Mucosa of stomach (tissue), 1 donor: ENCODE results near the gene GRID1.

Experiments used
- H3K27me3 ChIP-seq: one replicate; pipeline ENCODE4 v1.7.0; 2013; ENCODE audit warnings: mild to moderate bottlenecking, low read length; ENCODE audit not compliant: control insufficient read depth, insufficient read depth
- H3K36me3 ChIP-seq: one replicate; pipeline ENCODE4 v1.7.0; 2013; ENCODE audit warnings: low read length; ENCODE audit not compliant: control insufficient read depth, insufficient read depth
- H3K4me1 ChIP-seq: one replicate; pipeline ENCODE4 v1.7.0; 2013; ENCODE audit warnings: mild to moderate bottlenecking, low read length; ENCODE audit not compliant: control insufficient read depth, insufficient read depth
- H3K4me3 ChIP-seq: one replicate; pipeline ENCODE4 v1.7.0; 2013; ENCODE audit warnings: low read length
- H3K9ac ChIP-seq: one replicate; pipeline ENCODE4 v1.7.0; 2013; ENCODE audit warnings: mild to moderate bottlenecking, low read length, moderate library complexity
- H3K9me3 ChIP-seq: one replicate; pipeline ENCODE4 v1.7.0; 2013; ENCODE audit warnings: mild to moderate bottlenecking, low read length, moderate library complexity; ENCODE audit not compliant: control insufficient read depth
- donor health status: Pancreatic carcinoma.

GRID1 gene

GRCh38 chr10:86047588-86047987 lies 319.0 kb downstream of the GRID1 start:
- no peaks in the 10 kb centered on the region for H3K4me1 ChIP-seq
- H3K9ac ChIP-seq: no peak overlapping the region
- H3K4me3 ChIP-seq: no peak overlapping the region
- H3K27me3 ChIP-seq: no peaks in the 10 kb centered on the region
- H3K36me3 ChIP-seq: no peaks in the 10 kb centered on the region
- no peaks in the 10 kb centered on the region for H3K9me3 ChIP-seq

- H3K36me3 ChIP-seq: no peaks in the 10 kb centered on the region
- H3K9ac ChIP-seq: no peak overlapping the region
- no peaks in the 10 kb centered on the region for H3K27me3 ChIP-seq
- H3K4me1 ChIP-seq: no peaks in the 10 kb centered on the region
- H3K9me3 ChIP-seq: no peaks in the 10 kb centered on the region
- H3K4me3 ChIP-seq: no peak overlapping the region
These were observed 319.6 kb downstream of the GRID1 start for GRCh38 chr10:86046845-86047460.

GRCh38 chr10:86045896-86046295 lies 320.7 kb downstream of the GRID1 start:
- H3K9me3 ChIP-seq: no peaks in the 10 kb centered on the region
- no peaks in the 10 kb centered on the region for H3K36me3 ChIP-seq
- H3K9ac ChIP-seq: no peak overlapping the region
- no peaks in the 10 kb centered on the region for H3K27me3 ChIP-seq
- no peak overlapping the region for H3K4me3 ChIP-seq
- no peaks in the 10 kb centered on the region for H3K4me1 ChIP-seq

GRCh38 chr10:86044029-86044428 lies 322.6 kb downstream of the GRID1 start:
- H3K9me3 ChIP-seq: no peaks in the 10 kb centered on the region
- H3K27me3 ChIP-seq: no peaks in the 10 kb centered on the region
- H3K4me1 ChIP-seq: no peaks in the 10 kb centered on the region
- no peaks in the 10 kb centered on the region for H3K36me3 ChIP-seq
- H3K4me3 ChIP-seq: no peak overlapping the region
- no peak overlapping the region for H3K9ac ChIP-seq

- no peaks in the 10 kb centered on the region for H3K4me1 ChIP-seq
- no peaks in the 10 kb centered on the region for H3K9me3 ChIP-seq
- no peak overlapping the region for H3K9ac ChIP-seq
- no peaks in the 10 kb centered on the region for H3K27me3 ChIP-seq
- H3K4me3 ChIP-seq: no peak overlapping the region
- no peaks in the 10 kb centered on the region for H3K36me3 ChIP-seq
These were observed 323.4 kb downstream of the GRID1 start for GRCh38 chr10:86043236-86043635.

GRCh38 chr10:86042161-86042560 lies 324.4 kb downstream of the GRID1 start:
- Histone ChIP-seq H3K36me3 (no peaks in the 10 kb centered on the region), H3K4me1 (no peaks in the 10 kb centered on the region), H3K9me3 (no peaks in the 10 kb centered on the region), H3K4me3 (no peak overlapping the region), H3K9ac (no peak overlapping the region), H3K27me3 (no peaks in the 10 kb centered on the region)

- H3K9ac ChIP-seq: no peak overlapping the region
- no peaks in the 10 kb centered on the region for H3K27me3 ChIP-seq
- H3K4me1 ChIP-seq: no peaks in the 10 kb centered on the region
- H3K9me3 ChIP-seq: no peaks in the 10 kb centered on the region
- no peaks in the 10 kb centered on the region for H3K36me3 ChIP-seq
- no peak overlapping the region for H3K4me3 ChIP-seq
These were observed 325.5 kb downstream of the GRID1 start for GRCh38 chr10:86041116-86041515.

- no peaks in the 10 kb centered on the region for H3K9me3 ChIP-seq
- H3K4me1 ChIP-seq: no peaks in the 10 kb centered on the region
- no peak overlapping the region for H3K4me3 ChIP-seq
These were observed 328.2 kb downstream of the GRID1 start for GRCh38 chr10:86038371-86038770.

GRCh38 chr10:86037096-86037495 lies 329.5 kb downstream of the GRID1 start:
- Histone ChIP-seq H3K9ac (no peak overlapping the region), H3K4me1 (no peaks in the 10 kb centered on the region), H3K9me3 (no peaks in the 10 kb centered on the region), H3K36me3 (no peaks in the 10 kb centered on the region), H3K4me3 (no peak overlapping the region), H3K27me3 (no peaks in the 10 kb centered on the region)

More at GRCh38 chr10:86038371-86038770, 328.2 kb downstream of the GRID1 start:
- no peaks in the 10 kb centered on the region for H3K36me3 ChIP-seq
- no peak overlapping the region for H3K9ac ChIP-seq
- no peaks in the 10 kb centered on the region for H3K27me3 ChIP-seq

- Histone ChIP-seq H3K9ac (no peak overlapping the region), H3K4me1 (no peaks in the 10 kb centered on the region), H3K27me3 (no peaks in the 10 kb centered on the region), H3K36me3 (no peaks in the 10 kb centered on the region), H3K4me3 (no peak overlapping the region), H3K9me3 (no peaks in the 10 kb centered on the region)
These were observed 330.1 kb downstream of the GRID1 start for GRCh38 chr10:86036544-86036831.

- H3K36me3 ChIP-seq: no peaks in the 10 kb centered on the region
- no peaks in the 10 kb centered on the region for H3K27me3 ChIP-seq
- no peak overlapping the region for H3K4me3 ChIP-seq
These were observed 330.6 kb downstream of the GRID1 start for GRCh38 chr10:86035791-86036543.

GRCh38 chr10:86034710-86035109 lies 331.9 kb downstream of the GRID1 start:
- Histone ChIP-seq H3K9ac (no peak overlapping the region), H3K4me1 (no peaks in the 10 kb centered on the region), H3K36me3 (no peaks in the 10 kb centered on the region), H3K9me3 (no peaks in the 10 kb centered on the region), H3K4me3 (no peak overlapping the region), H3K27me3 (no peaks in the 10 kb centered on the region)

More at GRCh38 chr10:86035791-86036543, 330.6 kb downstream of the GRID1 start:
- H3K4me1 ChIP-seq: no peaks in the 10 kb centered on the region
- H3K9ac ChIP-seq: no peak overlapping the region
- no peaks in the 10 kb centered on the region for H3K9me3 ChIP-seq
